NCI-H2196 treated with DMSO at 0.1 percent for 48 hours (cell line): Measurements from ENCODE around the gene GAPDH.
"Not testable (repeated sequence)": the region's sequence is repeated elsewhere in the genome, so short reads cannot be mapped to it uniquely, and the experiment has no call there.

Source experiments
- DNase-seq: peaks from one replicate; lab custom pipeline; 2025; ENCODE audit not compliant: unreplicated experiment; lab: John Stamatoyannopoulos, UW

Gene GAPDH

GRCh38 chr12:6558014-6558760 lies 23.9 kb downstream of the GAPDH start:
- DNase-seq: not testable (repeated sequence)

- DNase-seq: no peak
These were observed 25.2 kb downstream of the GAPDH start for GRCh38 chr12:6559500-6559899.

GRCh38 chr12:6560501-6561205 lies 26.3 kb downstream of the GAPDH start:
- DNase-seq: no peak

DNA sequence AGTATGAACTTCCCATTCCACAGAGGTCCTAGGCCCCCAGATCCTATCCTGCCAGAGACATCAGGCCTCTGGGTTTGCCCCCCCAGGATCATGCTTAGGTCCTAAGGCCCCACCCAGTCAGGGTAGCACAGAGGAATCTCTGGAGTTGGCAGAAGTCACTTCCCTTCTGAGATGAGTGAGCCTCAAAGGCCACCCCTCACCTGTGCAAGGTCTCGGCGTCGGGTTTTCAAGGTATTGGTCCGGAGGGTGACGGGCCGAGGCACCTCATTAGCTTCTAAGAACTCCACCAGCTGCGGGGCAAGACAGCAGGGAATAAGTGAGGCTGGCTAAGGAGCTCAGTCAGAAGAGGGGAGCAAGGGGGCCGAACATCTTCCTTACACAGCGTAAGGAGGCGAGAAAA lies 28.6 kb downstream of the GAPDH start:
- no peak for DNase-seq

DNA sequence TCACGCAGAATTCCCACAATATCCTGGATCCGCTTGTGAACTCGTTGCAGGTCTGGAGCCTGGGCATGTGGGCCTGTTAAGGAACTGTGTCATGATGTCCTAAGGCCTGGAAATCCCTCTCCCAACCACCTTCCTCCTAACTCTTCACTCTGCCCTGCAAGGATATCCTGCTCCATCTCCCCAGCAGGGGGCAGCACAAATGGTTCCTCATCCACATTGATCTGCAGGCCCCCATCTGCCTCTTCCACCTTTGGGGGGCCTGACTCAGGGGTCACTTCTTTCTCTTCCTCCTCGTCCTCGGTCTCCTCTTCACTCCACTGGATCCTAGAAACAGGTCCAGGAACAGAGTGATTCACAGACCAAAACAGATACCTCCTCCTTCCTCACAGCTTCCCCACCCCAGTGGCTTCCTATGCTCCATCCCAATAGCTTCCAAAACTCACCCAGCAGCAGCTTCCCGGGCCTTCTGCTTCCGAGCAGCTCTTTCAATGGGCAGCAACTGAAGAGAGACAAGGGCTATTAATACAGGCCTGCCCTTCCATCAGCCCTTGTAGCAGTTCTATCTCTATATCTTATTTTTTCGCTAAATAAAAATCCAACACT lies 29.2 kb downstream of the GAPDH start:
- no peak for DNase-seq

GRCh38 chr12:6567112-6567670 lies 32.9 kb downstream of the GAPDH start:
- DNase-seq: no peak

- no peak for DNase-seq
These were observed 35.0 kb downstream of the GAPDH start for GRCh38 chr12:6569312-6569711.

GRCh38 chr12:6569786-6570185 lies 35.5 kb downstream of the GAPDH start:
- no peak for DNase-seq

- no peak for DNase-seq
These were observed 36.1 kb downstream of the GAPDH start for GRCh38 chr12:6570264-6570887.

DNA sequence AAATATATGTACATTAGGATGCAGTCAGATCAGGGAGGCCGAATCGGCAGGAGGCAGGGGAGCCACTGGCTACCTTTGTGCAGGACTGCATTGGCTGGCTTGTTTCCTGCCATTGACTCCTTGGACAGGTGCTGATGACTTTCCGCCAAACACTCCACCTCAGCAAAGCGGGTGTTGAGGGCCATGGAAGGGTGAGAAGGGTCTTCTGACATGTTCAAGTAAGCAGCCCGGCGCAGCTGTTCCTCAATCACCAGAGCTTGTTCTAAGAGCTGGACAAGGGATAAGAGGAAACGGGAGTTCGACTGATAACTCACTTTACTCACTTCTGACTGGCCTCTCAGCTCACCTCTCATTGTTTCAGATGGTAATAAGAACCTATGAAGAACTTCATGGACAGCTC lies 38.7 kb downstream of the GAPDH start:
- no peak for DNase-seq

GRCh38 chr12:6574576-6575295 lies 40.4 kb downstream of the GAPDH start:
- DNase-seq: no peak

DNA sequence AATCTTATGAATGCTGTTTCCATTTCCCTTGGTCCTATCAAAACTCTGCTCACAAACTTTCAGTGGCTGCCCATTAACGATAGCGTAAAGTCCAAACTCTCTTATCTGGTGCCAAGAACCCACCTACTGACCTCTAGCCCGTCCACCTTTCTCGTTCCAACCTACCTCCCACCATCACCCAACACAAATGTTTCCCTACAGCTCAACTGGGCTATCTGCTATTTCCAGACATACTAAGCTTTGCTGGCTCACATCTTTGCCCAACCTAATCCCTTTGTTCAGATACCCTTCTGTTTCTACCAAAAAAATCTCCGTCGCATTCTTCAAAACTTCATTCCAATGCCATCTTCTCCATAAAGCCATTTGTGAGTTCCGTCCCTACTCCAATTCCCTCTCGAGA lies 41.3 kb downstream of the GAPDH start:
- DNase-seq: no peak

DNA sequence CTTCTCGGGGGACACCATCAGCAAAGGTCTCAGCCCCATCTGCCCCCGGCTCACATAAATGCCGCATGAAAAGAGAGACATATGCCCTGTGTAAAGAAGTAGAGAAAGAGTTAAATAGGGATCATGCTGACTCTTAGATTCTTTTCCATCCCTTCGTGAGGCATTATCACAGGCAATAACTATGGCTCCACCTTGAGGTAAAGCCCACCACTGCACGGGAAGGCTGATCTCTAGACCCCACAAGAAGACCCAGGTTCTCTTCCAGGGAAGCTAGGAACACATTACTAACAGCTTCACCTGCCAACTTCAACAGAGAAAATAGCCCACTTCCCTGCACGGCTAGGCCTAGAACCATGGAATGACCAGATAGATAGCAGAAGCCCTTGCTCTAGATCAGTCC lies 47.9 kb downstream of the GAPDH start:
- DNase-seq: no peak

DNA sequence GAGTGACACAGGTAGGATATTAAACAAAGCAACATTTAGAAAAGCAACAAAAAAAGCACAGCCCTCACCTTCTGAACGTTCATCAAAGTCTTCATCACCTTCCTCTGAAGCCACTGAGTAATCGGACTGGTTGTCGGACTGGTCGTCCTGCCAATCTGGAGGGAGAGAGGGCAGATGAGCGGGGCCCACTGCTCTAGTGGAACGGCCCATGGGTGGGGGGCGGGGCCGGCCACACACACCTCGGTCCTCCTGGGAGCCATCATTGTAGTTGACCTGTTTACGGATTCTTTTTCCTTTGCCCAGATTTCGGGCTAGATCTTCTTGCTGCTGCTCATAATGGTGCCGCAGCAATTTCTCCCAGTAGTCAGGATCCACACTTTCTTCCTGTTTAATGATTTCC lies 48.6 kb downstream of the GAPDH start:
- no peak for DNase-seq

DNA sequence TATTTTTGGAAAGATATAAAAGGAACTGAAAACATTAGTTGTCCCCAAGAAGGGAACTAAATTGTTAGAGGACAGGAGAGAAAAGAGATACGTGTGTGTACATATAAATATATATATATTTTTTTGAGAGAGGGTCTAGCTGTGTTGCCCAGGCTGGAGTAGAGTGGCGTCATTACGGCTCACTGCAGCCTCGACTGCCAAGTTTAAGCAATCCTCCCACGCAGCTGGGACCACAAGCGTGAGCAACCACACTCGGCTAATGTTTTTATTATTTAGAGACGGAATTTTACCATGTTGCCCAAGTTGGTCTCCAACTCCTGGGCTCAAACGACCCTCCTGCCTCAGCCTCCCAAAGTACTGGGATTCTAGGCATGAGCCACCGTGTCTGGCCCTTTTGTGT lies 50.0 kb downstream of the GAPDH start:
- no peak for DNase-seq

DNA sequence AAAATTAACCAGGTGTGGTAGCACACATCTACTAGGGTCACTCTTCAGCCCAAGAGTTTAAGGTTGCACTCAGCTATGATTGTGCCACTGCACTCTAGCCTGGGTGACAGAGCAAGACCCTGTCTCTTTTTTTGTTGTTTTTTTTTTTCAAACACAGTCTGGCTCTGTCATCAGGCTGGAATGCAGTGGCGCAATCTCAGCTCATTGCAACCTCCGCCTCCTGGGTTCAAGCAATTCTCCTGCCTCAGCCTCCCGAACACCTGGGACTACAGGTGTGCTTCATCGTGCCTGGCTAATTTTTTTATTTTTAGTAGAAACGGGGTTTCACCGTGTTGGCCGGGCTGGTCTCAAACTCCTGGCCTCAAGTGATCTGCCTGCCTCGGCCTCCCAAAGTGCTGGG lies 52.3 kb downstream of the GAPDH start:
- DNase-seq: not testable (repeated sequence)
